HepG2 (cell line): ENCODE data around the gene NEDD4L. TPM values are rescaled to one million over a fixed set of nuclear protein-coding genes. Genes with fewer than 3 reads are reported as not detected.
A peak's percentile ranks its signal among the peaks of the same experiment; 100 is the strongest.

ENCODE experiments used
- CHD4 ChIP-seq: fragments of 200-600 bp; sonication (generic); IDR thresholded peaks from 2 replicates; pipeline ENCODE4 v1.7.0; 2017; ENCODE audit warnings: mild to moderate bottlenecking, low read length, borderline replicate concordance
- HMGA1 ChIP-seq: sonication (generic); formaldehyde crosslinking; conservative IDR thresholded peaks from 2 replicates; pipeline ENCODE4 v1.4.0; 2020; ENCODE audit warnings: missing genetic modification reagents
- KIAA2018 ChIP-seq: sonication (generic); formaldehyde crosslinking; IDR thresholded peaks from 2 replicates; pipeline ENCODE4 v1.5.0; 2020; ENCODE audit warnings: mild to moderate bottlenecking, missing genetic modification reagents, borderline replicate concordance
- MYNN ChIP-seq: sonication (generic); formaldehyde crosslinking; IDR thresholded peaks from 2 replicates; pipeline ENCODE4 v1.4.0; 2020; ENCODE audit warnings: mild to moderate bottlenecking, low read depth, missing genetic modification reagents
- RFXANK ChIP-seq: IDR thresholded peaks from 2 replicates; pipeline ENCODE4 v1.6.1; 2016
- RNF2 ChIP-seq: fragments of 450-650 bp; conservative IDR thresholded peaks from 2 replicates; pipeline ENCODE4 v1.6.1; 2016; ENCODE audit warnings: low read depth
- SSRP1 ChIP-seq: IDR thresholded peaks from 2 replicates; pipeline ENCODE4 v1.6.1; 2016; ENCODE audit warnings: control low read depth
- TBP ChIP-seq: sonication (generic); formaldehyde crosslinking; IDR thresholded peaks from 2 replicates; pipeline ENCODE4 v1.5.0; 2020; ENCODE audit warnings: missing genetic modification reagents
- ZNF224 ChIP-seq: sonication (generic); formaldehyde crosslinking; IDR thresholded peaks from 2 replicates; pipeline ENCODE4 v1.5.0; 2020; ENCODE audit warnings: mild to moderate bottlenecking, missing genetic modification reagents
- ZNF510 ChIP-seq: sonication (generic); formaldehyde crosslinking; IDR thresholded peaks from 2 replicates; pipeline ENCODE4 v1.4.0; 2020; ENCODE audit warnings: low read depth, mild to moderate bottlenecking, missing genetic modification reagents
- ZNF546 ChIP-seq: sonication (generic); formaldehyde crosslinking; conservative IDR thresholded peaks from 2 replicates; pipeline ENCODE4 v1.8.1; 2023; ENCODE audit warnings: mild to moderate bottlenecking, missing genetic modification reagents
- polyA plus RNA-seq, 8 experiments: library from polyadenylated mRNA; depleted of rRNA in 3 of 8; stranded (reverse) in 7 of 8; unstranded in 1 of 8; fragments of >200 nt; fragmentation: Illumina TruSeq in 4 of 8; extraction: Trizol in 4 of 8; gene quantifications; 2 replicates each; pipeline versions ENCODE4 v1.2.1 to v1.2.3, GENCODE V29; 2011 to 2016; ENCODE audit warnings: low read depth in 4 of 8, missing spikeins in 1 of 8, mixed read lengths in 1 of 8; ENCODE audit not compliant: insufficient read depth in 1 of 8
- total RNA-seq, 5 experiments: library from RNA; depleted of rRNA; stranded (reverse); fragments of >200 nt; fragmentation: Illumina TruSeq; extraction: Trizol; gene quantifications; 2 replicates each; pipeline ENCODE4 v1.2.3, GENCODE V29; 2016; ENCODE audit warnings: low read depth in 1 of 5
- TF ChIP-seq, protein P1 (sequence below): sonication (generic); formaldehyde crosslinking; IDR thresholded peaks from 2 replicates; pipeline ENCODE4 v1.5.0; 2020; ENCODE audit warnings: missing genetic modification reagents, mild to moderate bottlenecking, borderline replicate concordance
- TF ChIP-seq, protein P2 (sequence below): sonication (generic); formaldehyde crosslinking; IDR thresholded peaks from 2 replicates; pipeline ENCODE4 v1.4.0; 2020; ENCODE audit warnings: missing genetic modification reagents
- TF ChIP-seq, protein P3 (sequence below): sonication (generic); formaldehyde crosslinking; IDR thresholded peaks from 2 replicates; pipeline ENCODE4 v1.4.0; 2020; ENCODE audit warnings: low read depth, missing genetic modification reagents

The NEDD4L gene
- total and polyA plus RNA-seq, 2 of the 13 experiments (the other 11 are each of a cell fraction or from before 2014, with no cell fraction given): 168 to 390 TPM

DNA sequence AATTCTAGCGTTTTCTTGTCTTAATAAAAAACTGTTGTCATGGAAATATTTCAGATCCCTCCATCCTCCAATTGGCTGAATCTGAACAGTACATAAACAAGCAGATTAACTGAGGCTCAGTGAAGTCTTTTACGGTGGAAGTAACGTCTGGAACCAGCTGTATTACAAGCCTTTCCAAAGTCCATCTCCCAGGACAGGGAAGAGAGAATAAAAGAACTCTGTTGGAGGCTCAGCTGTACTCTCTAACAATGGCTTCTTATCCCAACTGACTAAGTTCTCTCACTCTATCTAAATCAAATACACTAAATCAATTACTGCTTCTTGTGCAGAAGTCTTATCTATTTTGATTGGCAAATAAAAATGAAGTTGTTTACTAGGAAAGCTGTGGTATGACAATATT lies 19.9 kb upstream of the NEDD4L start (continued):
- TF ChIP-seq KIAA2018 (CRISPR knock-in tag) (no peak), ZNF224 (no peak), SSRP1 (no peak), ZNF510 (no peak), HMGA1 (CRISPR knock-in tag) (no peak), MYNN (CRISPR knock-in tag) (no peak), ZNF546 (CRISPR knock-in tag) (no peak), CHD4 (peak; percentile 26; the same call in 1 of the 2 replicates), RFXANK (CRISPR knock-in tag) (no peak), RNF2 (no peak), TBP (CRISPR knock-in tag) (no peak)
- TF ChIP-seq, protein P1, sequence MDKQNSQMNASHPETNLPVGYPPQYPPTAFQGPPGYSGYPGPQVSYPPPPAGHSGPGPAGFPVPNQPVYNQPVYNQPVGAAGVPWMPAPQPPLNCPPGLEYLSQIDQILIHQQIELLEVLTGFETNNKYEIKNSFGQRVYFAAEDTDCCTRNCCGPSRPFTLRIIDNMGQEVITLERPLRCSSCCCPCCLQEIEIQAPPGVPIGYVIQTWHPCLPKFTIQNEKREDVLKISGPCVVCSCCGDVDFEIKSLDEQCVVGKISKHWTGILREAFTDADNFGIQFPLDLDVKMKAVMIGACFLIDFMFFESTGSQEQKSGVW (CRISPR knock-in tag): no peak
- TF ChIP-seq, protein P2, sequence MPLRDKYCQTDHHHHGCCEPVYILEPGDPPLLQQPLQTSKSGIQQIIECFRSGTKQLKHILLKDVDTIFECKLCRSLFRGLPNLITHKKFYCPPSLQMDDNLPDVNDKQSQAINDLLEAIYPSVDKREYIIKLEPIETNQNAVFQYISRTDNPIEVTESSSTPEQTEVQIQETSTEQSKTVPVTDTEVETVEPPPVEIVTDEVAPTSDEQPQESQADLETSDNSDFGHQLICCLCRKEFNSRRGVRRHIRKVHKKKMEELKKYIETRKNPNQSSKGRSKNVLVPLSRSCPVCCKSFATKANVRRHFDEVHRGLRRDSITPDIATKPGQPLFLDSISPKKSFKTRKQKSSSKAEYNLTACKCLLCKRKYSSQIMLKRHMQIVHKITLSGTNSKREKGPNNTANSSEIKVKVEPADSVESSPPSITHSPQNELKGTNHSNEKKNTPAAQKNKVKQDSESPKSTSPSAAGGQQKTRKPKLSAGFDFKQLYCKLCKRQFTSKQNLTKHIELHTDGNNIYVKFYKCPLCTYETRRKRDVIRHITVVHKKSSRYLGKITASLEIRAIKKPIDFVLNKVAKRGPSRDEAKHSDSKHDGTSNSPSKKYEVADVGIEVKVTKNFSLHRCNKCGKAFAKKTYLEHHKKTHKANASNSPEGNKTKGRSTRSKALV (CRISPR knock-in tag): no peak
- TF ChIP-seq, protein P3, sequence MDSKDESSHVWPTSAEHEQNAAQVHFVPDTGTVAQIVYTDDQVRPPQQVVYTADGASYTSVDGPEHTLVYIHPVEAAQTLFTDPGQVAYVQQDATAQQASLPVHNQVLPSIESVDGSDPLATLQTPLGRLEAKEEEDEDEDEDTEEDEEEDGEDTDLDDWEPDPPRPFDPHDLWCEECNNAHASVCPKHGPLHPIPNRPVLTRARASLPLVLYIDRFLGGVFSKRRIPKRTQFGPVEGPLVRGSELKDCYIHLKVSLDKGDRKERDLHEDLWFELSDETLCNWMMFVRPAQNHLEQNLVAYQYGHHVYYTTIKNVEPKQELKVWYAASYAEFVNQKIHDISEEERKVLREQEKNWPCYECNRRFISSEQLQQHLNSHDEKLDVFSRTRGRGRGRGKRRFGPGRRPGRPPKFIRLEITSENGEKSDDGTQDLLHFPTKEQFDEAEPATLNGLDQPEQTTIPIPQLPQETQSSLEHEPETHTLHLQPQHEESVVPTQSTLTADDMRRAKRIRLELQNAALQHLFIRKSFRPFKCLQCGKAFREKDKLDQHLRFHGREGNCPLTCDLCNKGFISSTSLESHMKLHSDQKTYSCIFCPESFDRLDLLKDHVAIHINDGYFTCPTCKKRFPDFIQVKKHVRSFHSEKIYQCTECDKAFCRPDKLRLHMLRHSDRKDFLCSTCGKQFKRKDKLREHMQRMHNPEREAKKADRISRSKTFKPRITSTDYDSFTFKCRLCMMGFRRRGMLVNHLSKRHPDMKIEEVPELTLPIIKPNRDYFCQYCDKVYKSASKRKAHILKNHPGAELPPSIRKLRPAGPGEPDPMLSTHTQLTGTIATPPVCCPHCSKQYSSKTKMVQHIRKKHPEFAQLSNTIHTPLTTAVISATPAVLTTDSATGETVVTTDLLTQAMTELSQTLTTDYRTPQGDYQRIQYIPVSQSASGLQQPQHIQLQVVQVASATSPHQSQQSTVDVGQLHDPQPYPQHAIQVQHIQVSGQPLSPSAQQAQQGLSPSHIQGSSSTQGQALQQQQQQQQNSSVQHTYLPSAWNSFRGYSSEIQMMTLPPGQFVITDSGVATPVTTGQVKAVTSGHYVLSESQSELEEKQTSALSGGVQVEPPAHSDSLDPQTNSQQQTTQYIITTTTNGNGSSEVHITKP: no peak
